ENCODE data around the gene GARIN5A. TPM values are rescaled to one million over a fixed set of nuclear protein-coding genes. Genes with fewer than 3 reads are reported as not detected.

Gene GARIN5A
- total RNA-seq, 1 experiment from 2014 or later, result 2.0 TPM

GRCh38 chr19:50449236-50449899 is 27.3 kb downstream of the GARIN5A start:
- TF ChIP-seq POLR2AphosphoS5 (IDR thresholded peaks at IDR 0.05; ENCODE audit: low read depth, low read length), result no peak
- no peak for TF ChIP-seq SIN3A (IDR thresholded peaks at IDR 0.05; ENCODE audit: borderline replicate concordance, insufficient read depth, low read depth, low read length)
- TF ChIP-seq, protein P1, sequence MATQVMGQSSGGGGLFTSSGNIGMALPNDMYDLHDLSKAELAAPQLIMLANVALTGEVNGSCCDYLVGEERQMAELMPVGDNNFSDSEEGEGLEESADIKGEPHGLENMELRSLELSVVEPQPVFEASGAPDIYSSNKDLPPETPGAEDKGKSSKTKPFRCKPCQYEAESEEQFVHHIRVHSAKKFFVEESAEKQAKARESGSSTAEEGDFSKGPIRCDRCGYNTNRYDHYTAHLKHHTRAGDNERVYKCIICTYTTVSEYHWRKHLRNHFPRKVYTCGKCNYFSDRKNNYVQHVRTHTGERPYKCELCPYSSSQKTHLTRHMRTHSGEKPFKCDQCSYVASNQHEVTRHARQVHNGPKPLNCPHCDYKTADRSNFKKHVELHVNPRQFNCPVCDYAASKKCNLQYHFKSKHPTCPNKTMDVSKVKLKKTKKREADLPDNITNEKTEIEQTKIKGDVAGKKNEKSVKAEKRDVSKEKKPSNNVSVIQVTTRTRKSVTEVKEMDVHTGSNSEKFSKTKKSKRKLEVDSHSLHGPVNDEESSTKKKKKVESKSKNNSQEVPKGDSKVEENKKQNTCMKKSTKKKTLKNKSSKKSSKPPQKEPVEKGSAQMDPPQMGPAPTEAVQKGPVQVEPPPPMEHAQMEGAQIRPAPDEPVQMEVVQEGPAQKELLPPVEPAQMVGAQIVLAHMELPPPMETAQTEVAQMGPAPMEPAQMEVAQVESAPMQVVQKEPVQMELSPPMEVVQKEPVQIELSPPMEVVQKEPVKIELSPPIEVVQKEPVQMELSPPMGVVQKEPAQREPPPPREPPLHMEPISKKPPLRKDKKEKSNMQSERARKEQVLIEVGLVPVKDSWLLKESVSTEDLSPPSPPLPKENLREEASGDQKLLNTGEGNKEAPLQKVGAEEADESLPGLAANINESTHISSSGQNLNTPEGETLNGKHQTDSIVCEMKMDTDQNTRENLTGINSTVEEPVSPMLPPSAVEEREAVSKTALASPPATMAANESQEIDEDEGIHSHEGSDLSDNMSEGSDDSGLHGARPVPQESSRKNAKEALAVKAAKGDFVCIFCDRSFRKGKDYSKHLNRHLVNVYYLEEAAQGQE (IDR thresholded peaks at IDR 0.05; ENCODE audit: insufficient read depth in 1 of 2, low read depth in 2 of 2, low read length in 1 of 2), result no peak
- TF ChIP-seq TCF7L2 (IDR thresholded peaks at IDR 0.05; ENCODE audit: low read depth, low read length), result no peak
- TF ChIP-seq, protein P2, sequence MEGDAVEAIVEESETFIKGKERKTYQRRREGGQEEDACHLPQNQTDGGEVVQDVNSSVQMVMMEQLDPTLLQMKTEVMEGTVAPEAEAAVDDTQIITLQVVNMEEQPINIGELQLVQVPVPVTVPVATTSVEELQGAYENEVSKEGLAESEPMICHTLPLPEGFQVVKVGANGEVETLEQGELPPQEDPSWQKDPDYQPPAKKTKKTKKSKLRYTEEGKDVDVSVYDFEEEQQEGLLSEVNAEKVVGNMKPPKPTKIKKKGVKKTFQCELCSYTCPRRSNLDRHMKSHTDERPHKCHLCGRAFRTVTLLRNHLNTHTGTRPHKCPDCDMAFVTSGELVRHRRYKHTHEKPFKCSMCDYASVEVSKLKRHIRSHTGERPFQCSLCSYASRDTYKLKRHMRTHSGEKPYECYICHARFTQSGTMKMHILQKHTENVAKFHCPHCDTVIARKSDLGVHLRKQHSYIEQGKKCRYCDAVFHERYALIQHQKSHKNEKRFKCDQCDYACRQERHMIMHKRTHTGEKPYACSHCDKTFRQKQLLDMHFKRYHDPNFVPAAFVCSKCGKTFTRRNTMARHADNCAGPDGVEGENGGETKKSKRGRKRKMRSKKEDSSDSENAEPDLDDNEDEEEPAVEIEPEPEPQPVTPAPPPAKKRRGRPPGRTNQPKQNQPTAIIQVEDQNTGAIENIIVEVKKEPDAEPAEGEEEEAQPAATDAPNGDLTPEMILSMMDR (IDR thresholded peaks at IDR 0.05), result no peak
- in situ Hi-C loops (cut with HindIII; ENCODE audit: low pct_unique_long_range_greater_than_20kb, low sequenced_read_pairs) (no loop called here), intact Hi-C loops (cut with micrococcal nuclease; ENCODE audit: unreplicated experiment) (no loop called here)
- BruUV-seq (replicated peaks), result no TSS peak
- ATAC-seq (no peak), DNase-seq (ENCODE audit: low read depth, low spot score) (no peak)
- Histone ChIP-seq H3K9me3 (ENCODE audit: control insufficient read depth, insufficient read depth, low read depth, low read length) (no peaks in the 10 kb centered on the region), H3K4me1 (ENCODE audit: control insufficient read depth, insufficient read depth, low read length) (no peaks in the 10 kb centered on the region), H3K27ac (ENCODE audit: low read length) (no peak overlapping the region), H3K4me3 (ENCODE audit: low read depth in 2 of 2, low read length in 2 of 2) (no peak overlapping the region), H3K36me3 (ENCODE audit: control insufficient read depth, insufficient read depth, low read length) (no peaks in the 10 kb centered on the region), H3K27me3 (ENCODE audit: control insufficient read depth, insufficient read depth, low read length) (no peaks in the 10 kb centered on the region)
- ChIA-PET POLR2A (no interaction called here), CTCF (no interaction called here)

GRCh38 chr19:50447750-50448149 is 28.9 kb downstream of the GARIN5A start:
- in situ Hi-C loops (cut with HindIII; ENCODE audit: low pct_unique_long_range_greater_than_20kb, low sequenced_read_pairs) (no loop called here), intact Hi-C loops (cut with micrococcal nuclease; ENCODE audit: unreplicated experiment) (no loop called here)
- Histone ChIP-seq H3K4me3 (ENCODE audit: low read depth in 2 of 2, low read length in 2 of 2) (no peak overlapping the region), H3K4me1 (ENCODE audit: control insufficient read depth, insufficient read depth, low read length) (no peaks in the 10 kb centered on the region), H3K36me3 (ENCODE audit: control insufficient read depth, insufficient read depth, low read length) (no peaks in the 10 kb centered on the region), H3K27ac (ENCODE audit: low read length) (no peak overlapping the region), H3K27me3 (ENCODE audit: control insufficient read depth, insufficient read depth, low read length) (no peaks in the 10 kb centered on the region), H3K9me3 (ENCODE audit: control insufficient read depth, insufficient read depth, low read depth, low read length) (no peaks in the 10 kb centered on the region)
- ATAC-seq (no peak), DNase-seq (ENCODE audit: low read depth, low spot score) (no peak)
- no TSS peak for BruUV-seq (replicated peaks)
- POLR2A ChIA-PET, result no interaction called here
- TF ChIP-seq, protein P2 (IDR thresholded peaks at IDR 0.05), result no peak
- TF ChIP-seq, protein P1 (IDR thresholded peaks at IDR 0.05; ENCODE audit: insufficient read depth in 1 of 2, low read depth in 2 of 2, low read length in 1 of 2), result no peak
- no peak for TF ChIP-seq SIN3A (IDR thresholded peaks at IDR 0.05; ENCODE audit: borderline replicate concordance, insufficient read depth, low read depth, low read length)
- TF ChIP-seq TCF7L2 (IDR thresholded peaks at IDR 0.05; ENCODE audit: low read depth, low read length), result no peak
- TF ChIP-seq POLR2AphosphoS5 (IDR thresholded peaks at IDR 0.05; ENCODE audit: low read depth, low read length), result no peak
- CTCF ChIA-PET, result no interaction called here

Measured in Panc1 (cell line).